ENCODE results near the gene DCX. TPM values are rescaled to one million over a fixed set of nuclear protein-coding genes. Genes with fewer than 3 reads are reported as not detected.

Gene DCX
- total RNA-seq, 1 experiment from 2014 or later: not detected

GRCh38 chrX:111308039-111308438 lies 104.0 kb downstream of the DCX start:
- H3K4me2 ChIP-seq (ENCODE audit: low read length): no peak overlapping the region
- ChIA-PET RAD21 (ENCODE audit: low non-redundant PET in 1 of 2, low total read pairs in 2 of 2, uncharacterized antibody in 2 of 2, unreplicated experiment in 2 of 2) (no interaction called here), POLR2A (no interaction called here), CTCF (no interaction called here)
- ATAC-seq (no peak), DNase-seq (ENCODE audit: low read depth, low spot score) (no peak)
- no peaks in the 10 kb centered on the region for H3K27me3 ChIP-seq (ENCODE audit: insufficient read depth, low read length)
- BruUV-seq (replicated peaks): no TSS peak
- no peak overlapping the region for H3K4me3 ChIP-seq (replicated peaks in 1 of 2; ENCODE audit: low read depth in 1 of 2, low read length in 2 of 2)
- no peaks in the 10 kb centered on the region for H3K9me2 ChIP-seq (ENCODE audit: insufficient read depth)
- intact Hi-C loops (cut with micrococcal nuclease): no loop called here
- H3K27ac ChIP-seq (ENCODE audit: low read depth, low read length): no peak overlapping the region
- TF ChIP-seq YY1 (IDR thresholded peaks at IDR 0.05; ENCODE audit: extremely low read depth, insufficient replicate concordance, low read depth, low read length) (no peak), JUND (IDR thresholded peaks at IDR 0.05) (no peak), SRF (IDR thresholded peaks at IDR 0.05; ENCODE audit: low read depth) (no peak), POLR2A (IDR thresholded peaks at IDR 0.05; ENCODE audit: borderline replicate concordance, extremely low read depth, insufficient read depth, insufficient read length) (no peak), ZBTB33 (IDR thresholded peaks at IDR 0.05; ENCODE audit: extremely low read depth, insufficient replicate concordance, low read length) (no peak), MAX (IDR thresholded peaks at IDR 0.05) (no peak), ATF3 (IDR thresholded peaks at IDR 0.05) (no peak)
- H4K20me1 ChIP-seq (ENCODE audit: insufficient read depth): no peaks in the 10 kb centered on the region
- H2AFZ ChIP-seq (ENCODE audit: low read depth, low read length, poor library complexity, severe bottlenecking): no peak overlapping the region
- H3K36me3 ChIP-seq (ENCODE audit: control insufficient read depth in 1 of 2, insufficient read depth in 2 of 2, low read length in 2 of 2): no peaks in the 10 kb centered on the region
- H3K4me1 ChIP-seq (ENCODE audit: control insufficient read depth in 1 of 2, insufficient read depth in 2 of 2, low read length in 2 of 2): no peaks in the 10 kb centered on the region
- H3K9ac ChIP-seq (ENCODE audit: low read length): no peak overlapping the region
- H3K79me2 ChIP-seq (ENCODE audit: insufficient read depth, low read length): no peaks in the 10 kb centered on the region
- no peaks in the 10 kb centered on the region for H3K9me3 ChIP-seq (ENCODE audit: control insufficient read depth in 1 of 2, insufficient read depth in 1 of 2, low read depth in 1 of 2, low read length in 2 of 2)

GRCh38 chrX:111302284-111302683 lies 109.7 kb downstream of the DCX start:
- Histone ChIP-seq H4K20me1 (ENCODE audit: insufficient read depth) (no peaks in the 10 kb centered on the region), H3K79me2 (ENCODE audit: insufficient read depth, low read length) (no peaks in the 10 kb centered on the region), H3K27ac (ENCODE audit: low read depth, low read length) (no peak overlapping the region), H3K36me3 (ENCODE audit: control insufficient read depth in 1 of 2, insufficient read depth in 2 of 2, low read length in 2 of 2) (no peaks in the 10 kb centered on the region), H3K27me3 (ENCODE audit: insufficient read depth, low read length) (no peaks in the 10 kb centered on the region), H3K4me2 (ENCODE audit: low read length) (no peak overlapping the region), H3K4me1 (ENCODE audit: control insufficient read depth in 1 of 2, insufficient read depth in 2 of 2, low read length in 2 of 2) (no peaks in the 10 kb centered on the region), H2AFZ (ENCODE audit: low read depth, low read length, poor library complexity, severe bottlenecking) (no peak overlapping the region), H3K9me3 (ENCODE audit: control insufficient read depth in 1 of 2, insufficient read depth in 1 of 2, low read depth in 1 of 2, low read length in 2 of 2) (no peaks in the 10 kb centered on the region), H3K4me3 (replicated peaks in 1 of 2; ENCODE audit: low read depth in 1 of 2, low read length in 2 of 2) (no peak overlapping the region), H3K9ac (ENCODE audit: low read length) (no peak overlapping the region), H3K9me2 (ENCODE audit: insufficient read depth) (no peaks in the 10 kb centered on the region)
- ChIA-PET CTCF (no interaction called here), RAD21 (ENCODE audit: low non-redundant PET in 1 of 2, low total read pairs in 2 of 2, uncharacterized antibody in 2 of 2, unreplicated experiment in 2 of 2) (no interaction called here), POLR2A (no interaction called here)
- intact Hi-C loops (cut with micrococcal nuclease): no loop called here
- DNase-seq (ENCODE audit: low read depth, low spot score) (no peak), ATAC-seq (no peak)
- BruUV-seq (replicated peaks): no TSS peak
- TF ChIP-seq POLR2AphosphoS5 (IDR thresholded peaks at IDR 0.05; ENCODE audit: low read depth, low read length) (no peak), EGR1 (IDR thresholded peaks at IDR 0.05; ENCODE audit: low read depth) (no peak), CTCF (IDR thresholded peaks at IDR 0.05 in 2 of 3, conservative IDR thresholded peaks at IDR 0.05 in 1 of 3; ENCODE audit: borderline replicate concordance in 1 of 3, insufficient read depth in 1 of 3, low read depth in 2 of 3, low read length in 2 of 3) (no peak), POLR2A (IDR thresholded peaks at IDR 0.05; ENCODE audit: borderline replicate concordance, extremely low read depth, insufficient read depth, insufficient read length) (no peak), SP1 (IDR thresholded peaks at IDR 0.05; ENCODE audit: low read depth) (no peak), EZH2phosphoT487 (IDR thresholded peaks at IDR 0.05; ENCODE audit: borderline replicate concordance) (no peak), ZNF274 (IDR thresholded peaks at IDR 0.05; ENCODE audit: low read depth, low read length) (no peak), MAX (IDR thresholded peaks at IDR 0.05) (no peak)

All from HCT116 (cell line).